NCI-H187 (cell line): Measurements from ENCODE around the gene ASCL5.

Experiments used
- DNase-seq, 2 experiments: peaks; one replicate each; lab custom pipeline; 2025; lab: John Stamatoyannopoulos, UW

ASCL5 gene

DNA sequence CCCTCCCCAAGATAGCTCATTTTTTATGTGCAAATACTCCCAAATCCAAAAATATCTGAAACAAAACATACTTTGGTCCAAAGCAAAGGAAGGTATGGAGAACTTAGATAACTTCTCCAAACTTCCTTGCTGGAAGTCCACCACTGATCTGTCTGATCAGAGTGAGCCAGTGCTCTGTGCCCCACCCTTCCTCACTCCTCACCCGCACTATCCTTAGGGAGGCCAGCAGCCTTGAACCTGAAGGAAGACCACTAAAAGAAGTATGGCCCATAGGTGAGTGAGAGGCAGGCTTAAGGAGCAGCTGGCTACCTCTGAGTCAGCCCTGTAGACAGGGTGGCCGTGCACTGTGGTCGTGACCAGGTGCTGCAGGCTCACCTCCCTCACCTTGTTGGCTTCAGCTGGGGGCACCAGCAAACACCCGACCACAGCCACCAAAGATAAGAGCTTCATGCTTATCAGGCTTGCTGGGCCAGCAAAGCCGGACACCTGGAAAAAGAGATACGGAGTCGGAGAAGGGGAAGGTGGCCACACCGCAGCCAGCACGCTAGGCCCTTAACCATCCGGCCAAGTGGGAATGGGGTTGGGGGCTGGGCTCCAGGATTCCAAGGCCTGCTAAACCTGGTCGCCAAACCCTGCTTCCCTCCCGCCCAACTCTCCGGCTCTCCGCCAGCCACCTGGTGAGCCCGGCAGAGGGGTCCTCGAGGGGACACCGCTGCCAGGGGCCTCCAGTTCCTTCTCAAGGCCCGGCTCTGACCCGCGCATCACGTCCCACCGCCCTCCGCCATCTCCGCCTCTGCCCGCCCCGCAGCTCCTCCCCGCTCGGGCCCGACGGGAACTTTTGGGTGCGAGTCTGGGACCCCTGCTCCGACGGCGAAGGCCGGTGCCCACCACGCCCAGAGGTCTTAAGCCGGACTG, 26.7 kb upstream of the ASCL5 start:
- DNase-seq: no peak

DNA sequence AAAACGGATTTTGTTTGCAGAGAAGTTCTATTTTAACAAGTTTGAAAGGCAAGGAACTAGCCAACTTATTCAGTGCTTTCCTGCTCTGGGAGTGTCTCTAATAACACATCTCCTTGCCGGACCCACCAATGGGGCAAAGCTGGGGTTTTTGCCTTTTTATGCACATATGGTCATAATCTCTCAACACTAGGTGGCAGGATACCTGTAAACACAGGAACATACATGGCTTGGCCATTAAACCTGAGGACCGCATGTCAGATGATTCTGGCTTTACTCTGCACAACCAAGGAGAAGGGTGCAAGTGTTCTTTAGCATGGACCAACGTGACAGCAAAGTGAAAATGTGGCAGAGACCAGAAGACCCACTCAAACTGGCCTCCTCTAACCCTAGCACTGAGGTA, 22.4 kb upstream of the ASCL5 start:
- no peak for DNase-seq

GRCh38 chr1:201147396-201148015, 20.5 kb upstream of the ASCL5 start:
- no peak for DNase-seq

DNA sequence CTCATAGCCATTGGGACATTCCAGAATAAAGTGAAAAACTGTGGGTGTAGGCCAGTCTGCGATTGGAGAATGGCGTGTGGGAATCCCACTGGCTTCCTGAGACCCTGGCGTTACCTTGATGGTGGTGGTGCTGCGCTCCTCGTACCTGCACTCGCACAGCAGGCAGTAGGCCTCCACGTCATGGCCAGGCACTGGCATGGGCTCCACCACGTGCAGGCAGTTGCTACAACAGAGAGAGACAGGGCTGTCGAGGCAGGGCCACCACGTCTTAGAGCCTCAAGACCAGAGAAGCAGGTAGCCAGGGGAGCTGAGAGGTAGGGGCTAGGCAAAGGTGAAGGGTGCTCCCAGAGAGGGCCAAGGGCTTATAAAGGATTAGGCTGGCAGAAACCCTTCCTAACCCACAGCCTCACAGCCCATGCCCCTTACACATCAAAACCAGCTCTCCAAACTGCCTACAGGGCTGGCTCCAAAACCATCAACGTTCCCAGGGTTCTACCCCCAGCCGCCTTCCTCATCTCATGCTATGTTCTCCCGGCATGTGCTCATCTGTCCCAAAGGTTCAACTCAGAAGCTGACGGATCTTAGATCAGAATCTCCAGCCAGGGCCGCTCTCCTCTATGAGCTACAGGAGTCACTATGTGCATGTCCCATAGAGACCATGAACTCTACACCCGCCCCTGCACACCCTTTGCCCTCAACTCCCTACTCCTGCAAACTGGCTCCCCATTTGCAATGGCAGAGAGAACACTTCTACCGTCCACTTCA, 19.8 kb upstream of the ASCL5 start:
- no peak for DNase-seq

DNA sequence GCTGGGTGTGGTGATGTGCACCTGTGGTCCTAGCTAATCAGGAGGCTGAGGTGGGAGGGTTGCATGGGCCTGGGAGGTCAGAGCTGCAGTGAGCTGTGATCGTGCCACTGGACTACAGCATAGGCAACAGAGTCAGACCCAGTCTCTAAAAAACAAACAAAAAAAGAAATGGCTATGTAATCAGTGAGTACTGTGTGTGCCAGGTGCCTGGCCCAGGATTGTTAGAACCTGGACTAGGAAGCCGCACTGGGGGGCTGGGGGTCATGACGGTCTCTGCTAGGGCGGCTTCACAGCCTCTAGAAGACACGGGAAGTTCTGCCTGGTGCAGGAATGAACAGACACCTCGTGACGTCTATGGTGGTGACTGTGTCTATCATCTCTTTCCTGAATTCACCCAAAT, 18.8 kb upstream of the ASCL5 start:
- DNase-seq: no peak

- DNase-seq: no peak
These were observed 18.1 kb upstream of the ASCL5 start for GRCh38 chr1:201145132-201145531.

GRCh38 chr1:201144701-201145100, 17.7 kb upstream of the ASCL5 start:
- DNase-seq: no peak

DNA sequence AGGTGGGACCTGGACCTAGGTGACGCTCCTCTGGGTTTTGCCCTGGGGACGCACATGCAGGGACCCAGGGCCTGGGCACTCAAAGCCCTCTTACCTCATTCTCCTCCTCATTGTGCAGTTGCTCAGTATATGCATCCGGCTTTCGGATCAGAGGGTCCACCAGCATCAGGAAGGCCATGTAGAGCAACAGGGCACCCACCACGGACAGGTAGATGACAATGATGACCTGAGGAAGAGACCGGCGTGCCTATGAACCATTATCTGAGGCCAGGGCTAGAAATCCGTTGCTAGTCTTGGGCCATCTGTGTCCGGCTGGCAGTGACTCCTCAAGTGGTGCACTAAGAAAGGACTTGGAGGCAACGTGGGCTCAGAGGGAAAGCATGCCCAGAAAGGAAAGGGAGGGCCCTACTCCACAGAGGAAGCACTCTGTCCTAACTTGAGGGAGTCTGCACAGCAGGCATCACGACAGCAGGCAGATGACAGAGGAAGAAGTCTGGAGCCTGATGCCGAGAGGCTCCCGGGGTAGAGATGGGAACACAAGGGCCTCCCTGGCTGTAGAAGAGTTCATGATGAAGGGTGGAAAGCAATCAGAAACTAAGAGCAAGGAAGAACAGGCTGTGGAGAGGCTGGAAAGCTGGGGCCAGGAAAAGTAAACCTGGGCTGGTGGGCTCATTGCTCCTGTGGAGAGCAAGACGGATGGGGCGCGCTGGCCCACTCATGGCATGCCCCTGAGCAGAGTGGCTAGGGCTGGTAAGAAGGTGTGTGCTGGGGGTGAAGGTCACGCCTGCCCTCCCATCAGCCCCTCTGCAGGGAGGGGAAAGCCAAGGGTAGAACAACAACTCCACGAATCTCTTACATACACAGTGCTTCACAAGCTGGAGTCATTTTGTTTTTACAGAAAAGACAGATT, 17.0 kb upstream of the ASCL5 start:
- no peak for DNase-seq

DNA sequence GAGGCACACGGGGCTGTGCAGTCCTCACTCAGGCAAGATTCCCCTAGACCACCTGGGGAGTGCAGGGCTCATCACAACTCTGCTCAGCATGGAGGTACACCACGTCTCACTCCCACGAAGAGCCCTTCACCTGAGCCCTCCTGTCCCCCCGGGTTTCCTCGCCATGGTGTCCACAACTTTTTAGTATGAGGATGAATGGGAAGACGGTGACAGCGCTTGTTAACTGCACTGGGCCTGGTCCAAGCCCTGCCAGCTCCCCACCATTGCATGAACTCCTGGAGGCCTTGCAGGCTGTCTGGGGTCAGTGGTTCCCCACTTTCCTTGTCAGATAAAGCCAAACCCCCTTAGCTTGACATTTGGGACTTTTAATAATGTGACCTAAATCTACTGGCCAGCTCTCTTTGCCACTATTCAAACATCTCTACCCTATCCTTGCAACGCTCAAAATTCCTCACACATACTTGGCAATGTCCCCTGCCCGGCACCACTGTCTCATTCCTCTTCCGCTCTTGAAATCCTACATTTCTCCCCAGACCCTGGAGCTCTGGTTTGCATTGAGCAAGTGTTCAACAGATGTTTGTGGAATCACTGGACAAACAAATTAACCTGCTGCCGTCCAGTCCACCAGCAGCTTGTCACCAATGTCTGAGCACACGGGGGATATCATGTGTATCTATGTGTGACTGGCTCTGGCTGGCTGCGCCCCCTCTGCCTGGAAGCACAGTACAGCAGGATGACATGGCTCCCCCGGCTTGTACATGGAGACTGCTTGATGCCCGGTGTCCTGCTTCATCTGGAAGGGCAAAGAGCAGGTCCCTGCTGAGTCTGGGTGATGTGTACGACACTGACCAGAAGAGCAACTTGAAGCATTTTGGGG, 16.1 kb upstream of the ASCL5 start:
- DNase-seq: no peak

DNA sequence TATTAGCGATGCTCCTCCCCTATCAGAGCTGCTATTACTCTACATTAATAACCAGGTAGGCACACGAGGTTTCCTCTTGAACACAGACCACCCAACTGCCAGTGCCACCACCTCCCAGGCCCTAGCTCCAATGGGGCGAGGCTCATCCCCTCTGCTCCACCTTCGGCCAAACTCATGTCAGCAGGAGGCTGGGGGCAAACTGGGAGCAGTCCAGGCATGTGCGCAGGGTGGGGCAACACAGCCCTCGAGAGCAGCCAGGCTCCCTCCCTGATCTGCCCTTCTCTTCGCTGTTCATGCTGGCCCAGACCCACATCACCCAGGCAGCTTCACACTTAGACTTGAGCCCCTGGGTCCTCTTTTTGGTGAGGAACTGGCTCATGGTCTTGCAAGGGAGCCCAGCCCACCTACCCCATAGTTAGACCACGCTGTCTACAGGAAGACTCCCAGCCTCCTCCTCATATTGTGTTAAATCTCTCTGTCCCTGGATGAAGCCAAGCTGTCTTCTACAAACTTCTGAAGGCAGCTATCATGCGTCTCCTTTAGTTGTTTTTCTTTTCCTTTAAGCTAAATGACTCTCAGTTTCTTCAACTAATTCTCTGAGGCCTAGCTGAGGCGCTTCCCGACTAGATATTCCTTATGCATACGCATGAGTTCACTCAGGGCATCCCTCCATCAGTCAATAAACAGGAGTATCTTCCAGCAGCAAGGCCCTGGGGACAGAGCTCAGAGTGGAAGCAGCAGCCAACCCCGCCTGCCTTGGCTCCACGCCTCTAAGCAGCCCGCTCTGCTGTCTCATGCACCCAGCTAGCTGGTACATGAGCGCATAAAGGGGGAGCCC, 15.2 kb upstream of the ASCL5 start:
- no peak for DNase-seq

DNA sequence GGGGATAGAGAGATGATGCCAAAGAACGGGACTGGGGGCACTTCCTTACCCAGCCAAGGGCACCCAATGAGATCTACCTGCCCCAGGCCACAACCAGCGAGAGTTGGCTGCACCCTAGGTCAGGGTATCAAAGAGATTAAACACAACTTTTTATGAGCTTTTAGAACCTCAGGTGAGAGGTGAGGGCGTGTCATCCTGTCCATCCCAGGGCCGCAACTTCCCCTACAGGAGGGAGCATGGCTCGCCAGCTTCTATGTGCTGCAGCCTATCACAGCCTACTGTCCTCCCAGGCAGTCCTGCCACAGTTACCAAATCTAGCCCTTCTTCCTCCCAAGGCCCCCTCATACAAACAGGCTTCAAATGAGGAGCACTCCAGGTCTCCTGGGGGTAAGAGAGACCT, 14.4 kb upstream of the ASCL5 start:
- DNase-seq: no peak

GRCh38 chr1:201140941-201141260, 13.9 kb upstream of the ASCL5 start:
- no peak for DNase-seq

- DNase-seq: no peak
These were observed 13.4 kb upstream of the ASCL5 start for GRCh38 chr1:201140235-201140940.

DNA sequence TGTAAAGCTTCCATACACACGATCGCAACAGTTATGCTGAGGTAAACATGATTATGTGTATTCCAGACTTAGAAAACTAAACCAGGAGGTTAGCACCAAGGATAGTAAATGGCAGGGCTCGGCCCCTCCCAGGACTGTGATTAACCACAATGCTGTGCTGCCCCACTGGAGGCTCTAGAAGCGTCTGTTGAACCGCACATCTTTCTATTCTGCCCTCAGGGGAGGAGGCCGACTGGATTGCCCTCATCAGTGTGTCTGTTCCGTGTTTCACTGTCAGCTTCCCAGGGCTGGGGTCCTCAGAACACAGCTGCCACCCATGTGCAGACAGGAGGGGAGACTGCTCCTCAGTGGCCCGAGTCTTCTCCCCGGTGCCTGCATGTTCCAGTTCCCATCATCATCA, 12.8 kb upstream of the ASCL5 start:
- DNase-seq: no peak

- DNase-seq: no peak
These were observed 12.3 kb upstream of the ASCL5 start for GRCh38 chr1:201139306-201139705.

GRCh38 chr1:201138311-201138840, 11.4 kb upstream of the ASCL5 start:
- DNase-seq: no peak

DNA sequence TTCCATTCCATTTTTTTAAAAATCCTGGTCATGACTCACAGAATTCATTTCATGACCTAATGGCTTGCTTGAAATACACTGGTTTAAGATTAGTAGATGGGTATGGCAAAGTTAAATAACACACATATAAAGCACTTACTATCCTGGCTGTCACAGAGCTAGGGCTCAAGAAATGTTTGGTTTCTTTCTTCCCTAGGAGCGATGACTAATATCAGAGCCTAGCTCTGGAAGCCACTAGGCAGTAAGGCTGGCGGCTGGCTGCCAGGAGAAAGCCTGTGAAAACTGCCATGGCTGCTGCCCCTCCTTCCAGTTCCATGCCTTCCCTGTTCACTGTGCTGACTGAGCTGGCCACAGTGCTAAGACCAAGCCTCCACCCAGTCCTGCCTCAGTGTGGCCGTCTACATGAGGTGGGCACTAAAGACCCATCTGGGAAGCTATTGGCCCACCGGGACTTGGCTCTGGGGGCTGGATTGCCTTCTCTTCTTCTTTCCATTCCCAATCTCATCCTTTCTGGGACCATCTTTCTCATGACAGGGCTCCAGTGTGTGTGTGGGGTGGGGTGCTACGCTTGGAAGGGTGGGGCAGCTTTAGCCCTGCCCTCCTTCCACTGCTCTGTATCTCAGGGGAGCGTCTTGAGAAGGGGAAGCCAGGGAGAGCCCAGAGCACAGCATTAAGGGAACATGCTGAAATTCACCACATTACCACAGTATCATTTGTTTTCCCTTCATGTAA, 10.8 kb upstream of the ASCL5 start:
- no peak for DNase-seq

DNA sequence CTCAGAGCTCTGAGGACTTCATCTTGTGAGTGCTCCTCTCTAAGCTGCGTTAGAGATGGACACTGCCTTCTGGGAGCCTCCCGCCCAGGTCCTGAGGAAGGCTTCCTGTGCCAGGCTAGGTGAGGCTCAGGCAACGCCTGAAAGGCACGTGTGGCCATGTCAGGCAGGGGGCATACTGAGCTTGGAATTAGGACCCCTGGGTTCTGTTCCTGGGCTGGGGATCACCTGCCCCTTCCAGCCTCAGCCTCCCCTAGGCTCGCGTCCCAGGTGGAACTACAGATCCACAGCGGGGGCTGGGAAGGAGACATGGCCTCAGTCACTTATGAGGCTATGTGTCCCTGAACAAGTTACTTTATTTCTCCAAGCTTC, 10.0 kb upstream of the ASCL5 start:
- DNase-seq: no peak
